ENCODE measurements around the gene VSIG1. TPM values are rescaled to one million over a fixed set of nuclear protein-coding genes. Genes with fewer than 3 reads are reported as not detected.

VSIG1 gene
- total RNA-seq, 3 donors from 2014 or later, result 0.57 TPM; not detected in 2

GRCh38 chrX:108090491-108091263 lies 45.8 kb downstream of the VSIG1 start:
- no peaks in the 10 kb centered on the region for H3K36me3 Mint-ChIP-seq (ENCODE audit: insufficient read depth)
- H3K4me1 Mint-ChIP-seq (ENCODE audit: low read depth), result peaks cover 10% of the 10 kb centered on the region
- no peak overlapping the region for H3K4me3 Mint-ChIP-seq
- no peaks in the 10 kb centered on the region for H3K9me3 Mint-ChIP-seq
- H3K27me3 Mint-ChIP-seq (ENCODE audit: low read depth), result no peaks in the 10 kb centered on the region
- ATAC-seq, result no peak
- DNase-seq, result no peak

GRCh38 chrX:108091264-108091877 lies 46.5 kb downstream of the VSIG1 start, which contains the start of the genes ATG4A and PSMD10:
TSS of gene ATG4A (plus strand) at chrX:108091778. CDS start at chrX:108091827, 49 bp downstream.
TSS of gene PSMD10 (minus strand) at chrX:108091542. CDS start at chrX:108091520, 22 bp downstream.
- Mint-ChIP-seq H3K9me3 (no peaks in the 10 kb centered on the region), H3K36me3 (ENCODE audit: insufficient read depth) (no peaks in the 10 kb centered on the region), H3K4me1 (ENCODE audit: low read depth) (peaks cover 10% of the 10 kb centered on the region), H3K27me3 (ENCODE audit: low read depth) (no peaks in the 10 kb centered on the region), H3K4me3 (no peak within 1 kb of the TSS)
- peak; percentile 97 to 98 for ATAC-seq
- peak; percentile 78 for DNase-seq

- Mint-ChIP-seq H3K9me3 (no peaks in the 10 kb centered on the region), H3K36me3 (ENCODE audit: insufficient read depth) (no peaks in the 10 kb centered on the region), H3K4me3 (no peak overlapping the region), H3K4me1 (ENCODE audit: low read depth) (peaks cover 10% of the 10 kb centered on the region), H3K27me3 (ENCODE audit: low read depth) (no peaks in the 10 kb centered on the region)
- ATAC-seq (peak; percentile 33 to 35), DNase-seq (no peak)
Measured at GRCh38 chrX:108091878-108092291, 47.0 kb downstream of the VSIG1 start.

GRCh38 chrX:108097380-108097779 lies 52.5 kb downstream of the VSIG1 start:
- Mint-ChIP-seq H3K27me3 (ENCODE audit: low read depth) (no peaks in the 10 kb centered on the region), H3K36me3 (ENCODE audit: insufficient read depth) (no peaks in the 10 kb centered on the region), H3K9me3 (no peaks in the 10 kb centered on the region), H3K4me1 (ENCODE audit: low read depth) (peaks cover 6% of the 10 kb centered on the region), H3K4me3 (no peak overlapping the region)
- no peak for DNase-seq
- ATAC-seq, result no peak

GRCh38 chrX:108105473-108105872 lies 60.6 kb downstream of the VSIG1 start:
- no peaks in the 10 kb centered on the region for H3K27me3 Mint-ChIP-seq (ENCODE audit: low read depth)
- H3K4me1 Mint-ChIP-seq (ENCODE audit: low read depth), result peaks cover 4% of the 10 kb centered on the region
- ATAC-seq (no peak), DNase-seq (no peak)
- H3K36me3 Mint-ChIP-seq (ENCODE audit: insufficient read depth), result peaks cover 4% of the 10 kb centered on the region
- no peak overlapping the region for H3K4me3 Mint-ChIP-seq
- H3K9me3 Mint-ChIP-seq, result no peaks in the 10 kb centered on the region

GRCh38 chrX:108114541-108114940 lies 69.7 kb downstream of the VSIG1 start:
- DNase-seq, result no peak
- Mint-ChIP-seq H3K27me3 (ENCODE audit: low read depth) (no peaks in the 10 kb centered on the region), H3K36me3 (ENCODE audit: insufficient read depth) (peaks cover 2% of the 10 kb centered on the region), H3K9me3 (no peaks in the 10 kb centered on the region), H3K4me1 (ENCODE audit: low read depth) (peaks cover 2% of the 10 kb centered on the region), H3K4me3 (no peak overlapping the region)
- no peak for ATAC-seq

- no peak overlapping the region for H3K4me3 Mint-ChIP-seq
- peaks cover 2% of the 10 kb centered on the region for H3K4me1 Mint-ChIP-seq (ENCODE audit: low read depth)
- peaks cover 2% of the 10 kb centered on the region for H3K36me3 Mint-ChIP-seq (ENCODE audit: insufficient read depth)
Measured at GRCh38 chrX:108117988-108118387, 73.1 kb downstream of the VSIG1 start.

GRCh38 chrX:108121291-108121690 lies 76.4 kb downstream of the VSIG1 start:
- no peaks in the 10 kb centered on the region for H3K4me1 Mint-ChIP-seq (ENCODE audit: low read depth)
- no peak for DNase-seq
- H3K9me3 Mint-ChIP-seq, result no peaks in the 10 kb centered on the region
- no peak for ATAC-seq
- H3K4me3 Mint-ChIP-seq, result no peak overlapping the region
- H3K36me3 Mint-ChIP-seq (ENCODE audit: insufficient read depth), result no peaks in the 10 kb centered on the region
- H3K27me3 Mint-ChIP-seq (ENCODE audit: low read depth), result no peaks in the 10 kb centered on the region

More at GRCh38 chrX:108117988-108118387, 73.1 kb downstream of the VSIG1 start:
- no peak for DNase-seq
- Mint-ChIP-seq H3K9me3 (no peaks in the 10 kb centered on the region), H3K27me3 (ENCODE audit: low read depth) (no peaks in the 10 kb centered on the region)
- no peak for ATAC-seq

GRCh38 chrX:108122748-108123147 lies 77.9 kb downstream of the VSIG1 start:
- no peaks in the 10 kb centered on the region for H3K4me1 Mint-ChIP-seq (ENCODE audit: low read depth)
- H3K27me3 Mint-ChIP-seq (ENCODE audit: low read depth), result no peaks in the 10 kb centered on the region
- no peaks in the 10 kb centered on the region for H3K36me3 Mint-ChIP-seq (ENCODE audit: insufficient read depth)
- DNase-seq, result no peak
- no peak for ATAC-seq
- no peaks in the 10 kb centered on the region for H3K9me3 Mint-ChIP-seq
- H3K4me3 Mint-ChIP-seq, result no peak overlapping the region

GRCh38 chrX:108123591-108124366 lies 78.9 kb downstream of the VSIG1 start:
- DNase-seq (no peak), ATAC-seq (no peak)
- H3K4me1 Mint-ChIP-seq (ENCODE audit: low read depth), result no peaks in the 10 kb centered on the region
- peaks cover under 1% of the 10 kb centered on the region for H3K36me3 Mint-ChIP-seq (ENCODE audit: insufficient read depth)
- no peaks in the 10 kb centered on the region for H3K9me3 Mint-ChIP-seq
- H3K27me3 Mint-ChIP-seq (ENCODE audit: low read depth), result no peaks in the 10 kb centered on the region
- H3K4me3 Mint-ChIP-seq, result no peak overlapping the region

GRCh38 chrX:108126661-108127060 lies 81.8 kb downstream of the VSIG1 start:
- Mint-ChIP-seq H3K9me3 (no peaks in the 10 kb centered on the region), H3K4me3 (no peak overlapping the region), H3K36me3 (ENCODE audit: insufficient read depth) (peaks cover 12% of the 10 kb centered on the region), H3K4me1 (ENCODE audit: low read depth) (no peaks in the 10 kb centered on the region), H3K27me3 (ENCODE audit: low read depth) (no peaks in the 10 kb centered on the region)
- ATAC-seq (no peak), DNase-seq (no peak)

- Mint-ChIP-seq H3K36me3 (ENCODE audit: insufficient read depth) (peaks cover 14% of the 10 kb centered on the region), H3K4me3 (no peak overlapping the region), H3K27me3 (ENCODE audit: low read depth) (no peaks in the 10 kb centered on the region), H3K4me1 (ENCODE audit: low read depth) (no peaks in the 10 kb centered on the region), H3K9me3 (no peaks in the 10 kb centered on the region)
- DNase-seq (no peak), ATAC-seq (no peak)
Measured at GRCh38 chrX:108127152-108127551, 82.3 kb downstream of the VSIG1 start.

All from activated T-cell treated with anti-CD3 and anti-CD28 coated beads, Interleukin-2, amount 50 U/mL, for 4 hours (primary cell).